ENCODE data around the gene UBXN1. TPM values are rescaled to one million over a fixed set of nuclear protein-coding genes. Genes with fewer than 3 reads are reported as not detected.
A peak's percentile ranks its signal among the peaks of the same experiment; 100 is the strongest.

Gene UBXN1
- total and polyA plus RNA-seq, 2 donors from 2014 or later: 89.2 to 139 TPM

GRCh38 chr11:62709247-62710000 lies 30.6 kb upstream of the UBXN1 start:
- Histone ChIP-seq H3K27me3 (ENCODE audit: control insufficient read depth, insufficient read depth, low read length) (no peaks in the 10 kb centered on the region), H3K4me3 (ENCODE audit: low read length in 3 of 3) (peak overlapping the region; percentile 87 to 91 (median 88)), H3K27ac (ENCODE audit: low read depth in 2 of 2, low read length in 2 of 2) (peak overlapping the region; percentile 89 to 97), H3K36me3 (ENCODE audit: control insufficient read depth in 2 of 3, insufficient read depth in 3 of 3, low read length in 3 of 3) (peaks cover 6 to 26% (median 6%) of the 10 kb centered on the region in 3 donors), H3K9ac (ENCODE audit: low read length in 3 of 3) (peak overlapping the region; percentile 83 to 98 (median 92)), H3K9me3 (ENCODE audit: control insufficient read depth in 2 of 3, insufficient read depth in 1 of 3, low read length in 3 of 3) (no peaks in the 10 kb centered on the region), H3K4me1 (ENCODE audit: control insufficient read depth in 2 of 3, insufficient read depth in 2 of 3, low read depth in 1 of 3, low read length in 3 of 3) (peaks cover 0 to 37% (median 30%) of the 10 kb centered on the region in 3 donors)
- peak; percentile 10 for TF ChIP-seq CTCF (IDR thresholded peaks at IDR 0.05; ENCODE audit: borderline replicate concordance, extremely low read depth, insufficient read depth)
- DNase-seq (peak; percentile 98 to 99 (median 99)), FAIRE-seq (peak; percentile 51)
- intact Hi-C loops (cut with DNase I): no loop called here

- Histone ChIP-seq H3K27ac (ENCODE audit: low read depth in 2 of 2, low read length in 2 of 2) (peak overlapping the region; percentile 89 to 93), H3K9me3 (ENCODE audit: control insufficient read depth in 2 of 3, insufficient read depth in 1 of 3, low read length in 3 of 3) (no peaks in the 10 kb centered on the region), H3K27me3 (ENCODE audit: control insufficient read depth, insufficient read depth, low read length) (no peaks in the 10 kb centered on the region), H3K9ac (ENCODE audit: low read length in 3 of 3) (peak overlapping the region; percentile 83 to 98 (median 92)), H3K4me3 (ENCODE audit: low read length in 3 of 3) (peak overlapping the region; percentile 87 to 91 (median 88)), H3K4me1 (ENCODE audit: control insufficient read depth in 2 of 3, insufficient read depth in 2 of 3, low read depth in 1 of 3, low read length in 3 of 3) (peaks cover 0 to 37% (median 30%) of the 10 kb centered on the region in 3 donors), H3K36me3 (ENCODE audit: control insufficient read depth in 2 of 3, insufficient read depth in 3 of 3, low read length in 3 of 3) (peaks cover 3 to 21% (median 6%) of the 10 kb centered on the region in 3 donors)
- FAIRE-seq: no peak
- peak in 2 of 5 donors; percentile 22 to 82 for DNase-seq
- intact Hi-C loops (cut with DNase I): no loop called here
- TF ChIP-seq CTCF (IDR thresholded peaks at IDR 0.05; ENCODE audit: borderline replicate concordance, extremely low read depth, insufficient read depth): no peak
Measured at GRCh38 chr11:62708793-62709192, 29.9 kb upstream of the UBXN1 start.

DNA sequence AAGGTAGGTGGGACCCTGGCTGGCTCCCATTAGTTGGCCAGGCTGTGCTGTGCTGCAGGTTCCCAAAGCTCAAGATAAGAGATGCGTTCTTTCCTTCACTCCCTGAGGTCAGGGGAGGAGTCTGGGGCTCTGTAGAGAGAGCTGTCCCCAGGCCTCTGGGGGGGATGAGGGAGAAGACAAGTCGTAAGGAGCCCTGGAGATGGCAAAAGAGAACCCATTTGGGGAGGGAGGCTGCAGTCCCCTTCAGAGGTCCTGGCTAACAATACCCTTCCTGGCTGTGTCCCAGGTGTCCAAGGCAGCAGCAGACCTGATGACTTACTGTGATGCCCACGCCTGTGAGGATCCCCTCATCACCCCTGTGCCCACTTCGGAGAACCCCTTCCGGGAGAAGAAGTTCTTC lies 29.5 kb upstream of the UBXN1 start:
- FAIRE-seq (no peak), DNase-seq (peak in 2 of 5 donors; percentile 8 to 66)
- TF ChIP-seq CTCF (IDR thresholded peaks at IDR 0.05; ENCODE audit: borderline replicate concordance, extremely low read depth, insufficient read depth): no peak
- peaks cover 0 to 17% (median 2%) of the 10 kb centered on the region in 3 donors for H3K36me3 ChIP-seq (ENCODE audit: control insufficient read depth in 2 of 3, insufficient read depth in 3 of 3, low read length in 3 of 3)
- no peaks in the 10 kb centered on the region for H3K9me3 ChIP-seq (ENCODE audit: control insufficient read depth in 2 of 3, insufficient read depth in 1 of 3, low read length in 3 of 3)
- peak overlapping the region; percentile 87 to 91 (median 88) for H3K4me3 ChIP-seq (ENCODE audit: low read length in 3 of 3)
- H3K4me1 ChIP-seq (ENCODE audit: control insufficient read depth in 2 of 3, insufficient read depth in 2 of 3, low read depth in 1 of 3, low read length in 3 of 3): peaks cover 0 to 33% (median 30%) of the 10 kb centered on the region in 3 donors
- H3K9ac ChIP-seq (ENCODE audit: low read length in 3 of 3): peak overlapping the region; percentile 51 to 98 (median 83)
- no peaks in the 10 kb centered on the region for H3K27me3 ChIP-seq (ENCODE audit: control insufficient read depth, insufficient read depth, low read length)
- intact Hi-C loops (cut with DNase I): no loop called here
- peak overlapping the region; percentile 32 to 89 for H3K27ac ChIP-seq (ENCODE audit: low read depth in 2 of 2, low read length in 2 of 2)
